GM19193 (cell line): ENCODE results near the gene CFAP90.

Experiments used
- POLR2A ChIP-seq: IDR thresholded peaks from 4 replicates; pipeline ENCODE4 v1.6.1; 2011; ENCODE audit not compliant: insufficient read depth, insufficient read length; ENCODE audit errors: extremely low read depth

The CFAP90 gene

DNA sequence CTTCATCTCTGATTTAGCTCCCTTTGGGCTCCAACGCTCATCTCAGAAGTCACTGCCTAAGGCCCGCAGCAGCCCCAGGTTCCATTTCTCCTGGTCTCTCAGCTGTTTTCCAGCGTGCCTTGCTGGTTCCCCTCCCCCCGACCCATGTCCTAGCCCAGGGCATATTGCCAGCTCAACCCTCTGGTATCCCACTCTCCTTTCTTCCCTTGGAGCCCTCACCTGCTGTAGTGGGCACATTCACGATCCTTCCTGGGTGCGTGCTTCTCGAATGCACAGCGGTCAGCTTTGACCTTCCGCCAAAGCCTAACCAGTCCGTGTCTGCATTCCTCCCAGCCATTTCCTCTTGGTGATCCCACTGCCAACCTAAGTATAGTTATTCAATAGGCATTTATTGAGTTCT, 36.1 kb downstream of the CFAP90 start:
- TF ChIP-seq POLR2A = no peak

DNA sequence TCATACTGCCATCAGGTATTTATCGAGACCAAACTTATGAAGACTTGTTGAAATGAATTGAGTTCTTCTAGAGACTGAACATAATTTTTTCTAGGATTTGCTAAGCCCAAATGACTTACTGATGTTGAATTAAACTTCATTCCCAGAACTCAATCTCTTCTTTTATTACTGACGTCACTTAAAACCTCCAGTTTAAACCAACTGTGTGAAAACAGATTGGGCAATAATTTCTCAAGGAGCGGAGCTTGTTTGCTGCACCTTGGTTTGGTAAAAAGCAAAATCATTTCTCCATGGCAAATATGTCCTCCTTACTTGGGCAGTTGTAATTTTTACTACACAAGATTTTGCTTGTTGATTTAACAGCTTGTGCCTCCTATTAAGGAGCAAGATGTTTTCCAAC, 37.4 kb downstream of the CFAP90 start:
- TF ChIP-seq POLR2A = no peak

- TF ChIP-seq POLR2A = no peak
Measured at GRCh38 chr5:7813007-7813406, 37.9 kb downstream of the CFAP90 start.

GRCh38 chr5:7811715-7812114, 39.2 kb downstream of the CFAP90 start:
- no peak for TF ChIP-seq POLR2A

DNA sequence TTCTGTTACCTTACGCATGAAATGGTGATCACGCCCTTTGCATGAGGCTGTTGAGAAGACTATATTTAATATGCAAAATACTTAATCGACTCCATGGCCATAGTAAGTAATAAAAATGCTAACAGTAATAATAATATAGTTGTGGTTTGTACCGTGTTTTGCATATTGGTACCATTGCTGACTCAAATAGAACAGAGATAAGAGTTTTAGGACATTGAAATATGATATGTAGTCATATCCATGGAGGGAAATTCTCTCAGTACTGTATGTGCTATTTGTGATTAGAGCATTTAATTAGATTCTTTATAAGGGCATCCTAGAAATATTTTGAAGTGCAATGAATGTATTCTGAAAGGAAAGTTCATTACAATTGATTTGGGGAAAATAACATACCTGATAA, 41.9 kb downstream of the CFAP90 start:
- TF ChIP-seq POLR2A = no peak

DNA sequence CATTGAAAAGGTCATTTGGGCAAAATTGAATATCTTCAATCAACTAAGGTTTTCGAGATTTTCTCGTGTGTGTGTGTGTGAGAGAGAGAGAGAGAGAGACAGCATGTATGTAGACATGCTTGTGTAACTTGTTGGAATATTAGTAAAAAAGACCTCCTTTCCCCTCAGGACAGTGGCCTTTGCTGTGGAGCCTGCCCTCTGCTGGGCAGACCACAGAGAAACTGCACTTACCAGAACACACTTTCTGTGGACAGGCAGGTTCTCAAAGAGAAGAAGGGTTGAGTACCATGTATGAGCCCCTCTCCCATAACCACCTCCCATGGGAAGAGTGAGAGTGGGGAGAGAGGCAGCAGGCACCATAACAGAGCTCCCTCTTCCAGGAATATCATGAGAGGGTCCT, 45.6 kb downstream of the CFAP90 start:
- TF ChIP-seq POLR2A = no peak

DNA sequence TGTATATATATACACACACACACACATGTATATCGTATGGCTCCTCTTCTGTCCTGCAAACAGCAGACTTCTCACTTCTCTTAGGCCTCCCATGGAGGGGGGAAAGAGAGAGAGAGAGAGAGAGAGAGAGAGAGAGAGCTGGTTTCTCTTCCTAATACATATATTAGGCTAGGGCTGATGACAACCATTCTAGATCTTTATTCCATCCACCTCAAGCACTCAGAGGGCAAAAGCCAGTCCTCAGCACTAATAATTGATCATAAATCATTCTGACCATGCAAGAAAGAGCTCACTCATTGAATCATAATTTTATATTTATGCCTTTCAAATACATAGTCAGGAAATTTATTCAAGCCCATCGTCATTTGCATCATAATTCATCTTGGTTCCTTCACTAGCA, 47.0 kb downstream of the CFAP90 start:
- no peak for TF ChIP-seq POLR2A

GRCh38 chr5:7802855-7803254, 48.1 kb downstream of the CFAP90 start:
- no peak for TF ChIP-seq POLR2A

DNA sequence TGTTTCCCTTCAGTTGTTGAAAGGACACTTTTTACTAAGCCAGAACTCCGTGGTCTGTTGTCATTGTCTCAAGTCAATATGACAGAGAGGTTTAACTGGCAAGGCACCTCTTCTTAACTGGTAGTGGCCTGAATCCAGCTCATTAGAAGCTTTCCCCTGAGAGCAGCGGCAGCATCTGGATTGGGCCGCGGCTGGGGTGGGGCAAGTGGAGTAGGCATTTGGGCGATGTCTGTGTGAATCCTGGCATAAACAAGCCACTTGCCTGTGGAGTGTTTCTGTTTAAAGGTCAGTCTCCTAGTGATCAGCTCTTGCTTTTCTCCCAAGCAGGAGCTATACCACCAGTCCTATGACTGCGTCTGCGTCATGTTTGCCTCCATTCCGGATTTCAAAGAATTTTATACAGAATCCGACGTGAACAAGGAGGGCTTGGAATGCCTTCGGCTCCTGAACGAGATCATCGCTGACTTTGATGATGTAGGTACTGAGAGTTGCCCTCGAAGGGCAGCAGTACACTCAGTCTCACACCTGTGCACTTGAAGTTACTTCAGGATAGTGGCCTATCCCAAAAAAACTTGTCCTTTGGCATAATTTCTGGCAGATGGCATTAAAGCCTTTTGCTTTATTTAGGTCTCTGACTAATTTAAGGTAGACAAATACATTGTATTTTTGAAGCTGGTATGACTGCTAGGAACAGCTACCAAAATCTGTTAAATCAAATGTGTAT, 48.9 kb downstream of the CFAP90 start:
- no peak for TF ChIP-seq POLR2A

DNA sequence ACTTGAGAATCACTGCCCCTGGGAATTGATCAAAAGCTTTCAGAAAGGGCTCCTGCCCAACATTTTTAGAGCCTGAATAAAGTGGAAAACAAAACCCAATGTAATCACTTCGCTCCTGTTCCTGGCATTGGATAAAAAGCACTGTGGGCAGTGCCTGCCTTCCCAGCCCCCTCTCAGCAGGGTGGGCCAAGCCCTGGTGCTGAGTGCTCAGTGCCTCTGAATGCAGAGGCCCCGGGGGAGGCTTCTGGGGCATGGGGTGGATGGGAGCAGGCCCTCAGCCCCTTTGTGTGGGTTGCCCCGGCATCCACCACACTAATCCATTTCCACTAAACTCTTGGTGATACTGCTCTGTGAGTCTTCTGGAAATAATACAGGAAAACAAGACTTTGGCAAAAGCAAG, 55.6 kb downstream of the CFAP90 start:
- TF ChIP-seq POLR2A = no peak

DNA sequence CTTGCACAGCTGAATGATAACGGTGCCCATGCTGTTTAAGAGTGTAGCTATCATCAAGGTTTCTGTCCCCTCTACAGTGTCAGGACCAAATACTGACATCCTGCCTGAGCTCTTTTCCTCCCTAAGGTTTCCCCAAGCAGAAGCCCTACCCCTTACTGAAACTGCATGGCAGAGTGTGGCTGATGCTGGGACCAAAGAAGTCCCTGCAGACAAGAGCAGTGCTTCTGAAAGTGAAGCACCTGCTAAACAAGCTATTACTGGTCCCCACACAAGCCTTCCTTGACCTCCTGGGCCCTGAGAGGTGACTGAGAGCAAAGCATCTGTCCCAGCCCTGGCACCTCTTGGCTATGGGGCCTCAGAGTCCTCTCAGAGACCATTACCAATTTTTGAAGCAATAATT, 56.1 kb downstream of the CFAP90 start:
- TF ChIP-seq POLR2A = no peak

- no peak for TF ChIP-seq POLR2A
Measured at GRCh38 chr5:7794311-7794710, 56.6 kb downstream of the CFAP90 start.

DNA sequence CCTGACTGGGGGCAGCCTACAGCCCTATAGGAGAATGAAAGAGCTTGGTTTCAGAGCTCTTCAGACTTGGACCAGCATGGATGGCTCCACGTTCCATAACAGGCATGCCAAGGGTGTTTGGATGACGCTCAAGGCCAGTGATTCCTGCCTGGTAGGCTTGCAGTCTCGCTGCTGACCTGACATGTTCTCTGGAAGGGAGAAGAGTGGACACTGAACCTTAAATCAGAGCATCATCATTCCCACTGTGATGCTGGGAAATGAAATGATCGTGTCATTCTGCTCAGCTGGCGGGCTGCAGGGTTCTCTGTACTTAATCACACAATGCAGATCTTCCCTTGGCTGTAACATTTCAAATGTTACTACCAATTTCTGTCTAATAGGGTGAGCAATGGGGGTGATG, 57.0 kb downstream of the CFAP90 start:
- TF ChIP-seq POLR2A = no peak

- no peak for TF ChIP-seq POLR2A
Measured at GRCh38 chr5:7789567-7789966, 61.4 kb downstream of the CFAP90 start.

GRCh38 chr5:7787770-7788169, 63.2 kb downstream of the CFAP90 start:
- no peak for TF ChIP-seq POLR2A

DNA sequence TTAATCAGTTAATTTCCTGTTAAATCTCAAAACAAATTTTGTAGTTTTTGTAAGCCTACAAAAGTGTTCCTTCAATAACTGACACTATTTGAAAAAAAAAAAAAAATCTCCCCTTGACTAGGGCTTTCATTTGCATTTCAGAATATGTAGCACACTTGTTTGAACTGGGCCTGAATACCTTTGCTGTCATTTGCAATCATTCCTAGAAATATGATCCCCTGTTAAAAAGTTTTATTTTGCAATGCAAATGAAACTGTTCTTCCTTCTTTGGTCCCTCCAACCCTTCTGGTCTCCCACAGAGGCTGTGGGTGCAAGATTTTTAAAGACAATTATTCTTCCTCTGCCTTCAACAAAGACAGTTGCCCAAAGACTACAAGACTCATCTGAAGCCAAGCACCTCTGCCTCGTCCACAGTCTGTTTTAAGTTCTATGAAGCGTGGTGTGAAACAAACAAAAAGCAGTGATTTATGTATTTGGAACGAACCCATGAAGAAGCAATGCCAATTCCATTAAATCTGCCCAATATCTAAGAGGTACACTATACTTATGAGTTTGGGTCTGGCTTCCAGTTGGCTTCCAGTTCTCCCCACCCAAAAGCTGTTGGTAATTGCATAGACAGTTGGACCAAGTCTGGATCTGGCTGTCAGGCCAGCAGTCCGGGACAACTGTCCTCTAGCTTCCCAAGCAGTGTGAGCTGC, 66.1 kb downstream of the CFAP90 start:
- no peak for TF ChIP-seq POLR2A
